Measurements from ENCODE around the gene FAM180A.

GRCh38 chr7:135769005-135769802, 20.6 kb upstream of the FAM180A start:
- TF ChIP-seq CTCF (IDR thresholded peaks at IDR 0.05), result no peak
- peak in 1 of 3 donors; percentile 12 for TF ChIP-seq POLR2AphosphoS5 (IDR thresholded peaks at IDR 0.05)
- TF ChIP-seq POLR2A (IDR thresholded peaks at IDR 0.05), result no peak
- no peak for TF ChIP-seq EP300 (IDR thresholded peaks at IDR 0.05)

Measured in stomach (tissue), 4 donors.